HCT116 (cell line): ENCODE results near the gene TLR8. TPM values are rescaled to one million over a fixed set of nuclear protein-coding genes. Genes with fewer than 3 reads are reported as not detected.

Experiments
- ATAC-seq: fragments of 200-7000 bp; cut with Tn5 transposase; 2 replicates; pipeline ENCODE4 v1.9.1; 2020; ENCODE audit warnings: mild to moderate bottlenecking, moderate library complexity
- BruUV-seq: library from RNA; stranded (reverse); fragments of 400-500 nt; replicated peaks from 2 replicates; lab custom pipeline; 2021; lab: Mats Ljungman, UMichigan
- CTCF ChIA-PET: fragments of 300-600 bp; sonication (Branson Sonifier 250); formaldehyde crosslinking; loops from one replicate; lab custom pipeline; 2021; ENCODE audit warnings: antibody characterized with exemption; lab: Charles Lee
- POLR2A ChIA-PET: fragments of 300-600, 350-600 bp; sonication (Branson Sonifier 250); formaldehyde crosslinking; loops from one replicate; lab custom pipeline; 2021; ENCODE audit warnings: antibody characterized with exemption; lab: Charles Lee
- RAD21 ChIA-PET, 2 experiments: fragments of 300-600 bp; sonication (Branson Sonifier 250); formaldehyde crosslinking; loops; one replicate each; lab custom pipeline; 2023; ENCODE audit warnings: low total read pairs in 2 of 2; ENCODE audit not compliant: uncharacterized antibody in 2 of 2, unreplicated experiment in 2 of 2, low non-redundant PET in 1 of 2; lab: Charles Lee
- DNase-seq: peaks from one replicate; pipeline ENCODE4 v3.0.0-alpha.2; 2010; ENCODE audit warnings: low read depth, low spot score
- H2AFZ ChIP-seq: fragments of 200-600 bp; shearing (Covaris generic), sonication (generic); 2 replicates; pipeline ENCODE4 v1.6.1; 2017; ENCODE audit warnings: low read depth, mixed run types, mixed read lengths, antibody characterized with exemption, low read length; ENCODE audit not compliant: poor library complexity, severe bottlenecking
- H3K27ac ChIP-seq: 2 replicates; pipeline ENCODE4 v1.5.1; 2012; ENCODE audit warnings: low read depth, low read length
- H3K27me3 ChIP-seq: fragments of 200-600 bp; sonication (generic); 2 replicates; pipeline ENCODE4 v1.6.1; 2016; ENCODE audit warnings: mixed run types, low read length, mixed read lengths; ENCODE audit not compliant: insufficient read depth
- H3K36me3 ChIP-seq, 2 experiments: fragments of 200-500 bp in 1 of 2; fragments of 200-600 bp in 1 of 2; sonication (Bioruptor generic) in 1 of 2; sonication (generic) in 1 of 2; 2 replicates each; pipeline versions ENCODE4 v1.5.1 to v1.6.1; 2014 to 2016; ENCODE audit warnings: low read length in 2 of 2, inconsistent platforms in 1 of 2, mixed read lengths in 1 of 2, mixed run types in 1 of 2; ENCODE audit not compliant: insufficient read depth in 2 of 2, control insufficient read depth in 1 of 2
- H3K4me1 ChIP-seq, 2 experiments: fragments of 200-600 bp in 1 of 2; sonication (generic) in 1 of 2; 2 replicates each; pipeline versions ENCODE4 v1.5.1 to v1.6.1; 2012 to 2017; ENCODE audit warnings: low read length in 2 of 2, inconsistent platforms in 1 of 2, mild to moderate bottlenecking in 1 of 2, mixed read lengths in 1 of 2, mixed run types in 1 of 2, moderate library complexity in 1 of 2; ENCODE audit not compliant: insufficient read depth in 2 of 2, control insufficient read depth in 1 of 2
- H3K4me2 ChIP-seq: fragments of 200-600 bp; sonication (generic); 2 replicates; pipeline ENCODE4 v1.6.1; 2017; ENCODE audit warnings: mixed run types, low read length, mixed read lengths
- H3K4me3 ChIP-seq, 2 experiments: fragments of 200-600 bp in 1 of 2; sonication (generic) in 1 of 2; replicated peaks in 1 of 2; 2 replicates each; pipeline ENCODE4 v1.5.1; 2011 to 2016; ENCODE audit warnings: low read length in 2 of 2, control low read depth in 1 of 2, low read depth in 1 of 2, mild to moderate bottlenecking in 1 of 2, mixed read lengths in 1 of 2, mixed run types in 1 of 2
- H3K79me2 ChIP-seq: fragments of 200-600 bp; sonication (generic); 2 replicates; pipeline ENCODE4 v1.6.1; 2017; ENCODE audit warnings: mild to moderate bottlenecking, mixed run types, low read length, moderate library complexity, mixed read lengths; ENCODE audit not compliant: insufficient read depth
- H3K9ac ChIP-seq: fragments of 200-600 bp; sonication (generic); 2 replicates; pipeline ENCODE4 v1.6.1; 2016; ENCODE audit warnings: low read length, mixed read lengths
- H3K9me2 ChIP-seq: fragments of 200-600 bp; sonication (generic), shearing (Covaris generic); 2 replicates; pipeline ENCODE4 v1.6.1; 2017; ENCODE audit warnings: mixed run types, mild to moderate bottlenecking, moderate library complexity; ENCODE audit not compliant: insufficient read depth
- H3K9me3 ChIP-seq, 2 experiments: fragments of 200-500 bp in 1 of 2; fragments of 200-600 bp in 1 of 2; sonication (Bioruptor generic) in 1 of 2; sonication (generic) in 1 of 2; 2 replicates each; pipeline ENCODE4 v1.6.1; 2014 to 2017; ENCODE audit warnings: low read length in 2 of 2, mixed read lengths in 2 of 2, inconsistent platforms in 1 of 2, low read depth in 1 of 2, mild to moderate bottlenecking in 1 of 2, mixed run types in 1 of 2, moderate library complexity in 1 of 2; ENCODE audit not compliant: control insufficient read depth in 1 of 2, insufficient read depth in 1 of 2
- H4K20me1 ChIP-seq: fragments of 200-600 bp; sonication (generic), shearing (Covaris generic); 2 replicates; pipeline ENCODE4 v1.6.1; 2017; ENCODE audit warnings: mixed run types, mild to moderate bottlenecking, moderate library complexity; ENCODE audit not compliant: insufficient read depth
- EGR1 ChIP-seq: IDR thresholded peaks from 2 replicates; pipeline ENCODE4 v1.6.1; 2012; ENCODE audit warnings: low read depth
- ELF1 ChIP-seq: IDR thresholded peaks from 2 replicates; pipeline ENCODE4 v1.6.1; 2012; ENCODE audit warnings: low read depth, borderline replicate concordance
- EZH2phosphoT487 ChIP-seq: fragments of 200-600 bp; IDR thresholded peaks from 2 replicates; pipeline ENCODE4 v1.6.1; 2018; ENCODE audit warnings: antibody characterized with exemption, borderline replicate concordance
- FOSL1 ChIP-seq: IDR thresholded peaks from 2 replicates; pipeline ENCODE4 v1.6.1; 2012; ENCODE audit warnings: low read depth
- JUND ChIP-seq: IDR thresholded peaks from 2 replicates; pipeline ENCODE4 v1.6.1; 2012
- POLR2AphosphoS5 ChIP-seq: IDR thresholded peaks from 2 replicates; pipeline ENCODE4 v1.6.1; 2011; ENCODE audit warnings: mild to moderate bottlenecking, low read depth, low read length, moderate library complexity
- RAD21 ChIP-seq: IDR thresholded peaks from 2 replicates; pipeline ENCODE4 v1.6.1; 2012; ENCODE audit warnings: low read depth, mild to moderate bottlenecking
- SIN3A ChIP-seq: IDR thresholded peaks from 2 replicates; pipeline ENCODE4 v1.6.1; 2012; ENCODE audit warnings: low read depth
- SP1 ChIP-seq: IDR thresholded peaks from 2 replicates; pipeline ENCODE4 v1.6.1; 2012; ENCODE audit warnings: low read depth
- SRF ChIP-seq: IDR thresholded peaks from 2 replicates; pipeline ENCODE4 v1.6.1; 2012; ENCODE audit warnings: low read depth
- TCF7L2 ChIP-seq: IDR thresholded peaks from 2 replicates; pipeline ENCODE4 v1.7.0; 2011; ENCODE audit warnings: borderline replicate concordance, inconsistent platforms; ENCODE audit not compliant: insufficient read depth, insufficient read length; ENCODE audit errors: extremely low read depth
- ZFX ChIP-seq: fragments of 450-650 bp; IDR thresholded peaks from 2 replicates; pipeline ENCODE4 v1.6.1; 2017
- intact Hi-C: fragments of 100-400 bp; cut with micrococcal nuclease; formaldehyde crosslinking; loops from 2 replicates; pipeline ENCODE4 v1.10.0; 2022
- total RNA-seq: library from RNA; stranded (reverse); gene quantifications from one replicate; pipeline ENCODE4 v1.2.1, GENCODE V29; 2021; ENCODE audit not compliant: unreplicated experiment
- TF ChIP-seq, protein P1 (sequence below): IDR thresholded peaks from 2 replicates; pipeline ENCODE4 v1.6.1; 2012; ENCODE audit warnings: low read depth

TLR8 gene
- total RNA-seq, 1 experiment from 2014 or later, result not detected

DNA sequence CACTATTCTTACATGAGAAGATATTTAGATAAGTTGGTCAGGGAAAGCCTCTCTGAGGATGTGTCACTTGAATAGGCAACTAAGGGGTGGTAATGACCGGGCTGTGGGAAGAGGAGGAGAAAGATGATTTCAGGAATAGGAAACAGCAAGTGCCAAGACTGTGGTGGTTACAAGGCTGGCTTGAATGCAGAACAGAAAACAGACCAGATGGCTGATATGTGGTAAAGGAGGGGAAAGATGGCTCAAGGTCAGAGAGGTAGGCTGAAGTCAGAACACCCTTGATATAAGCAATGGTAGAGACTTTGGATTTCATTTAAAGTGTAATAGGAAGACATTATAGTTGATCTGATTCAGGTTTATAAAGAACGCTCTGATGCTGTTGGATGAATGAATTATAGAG, 24.5 kb upstream of the TLR8 start:
- Histone ChIP-seq H3K9ac (no peak overlapping the region), H3K27me3 (no peaks in the 10 kb centered on the region), H3K4me3 (no peak overlapping the region), H3K9me3 (no peaks in the 10 kb centered on the region), H3K79me2 (no peaks in the 10 kb centered on the region), H3K27ac (no peak overlapping the region), H3K36me3 (no peaks in the 10 kb centered on the region), H3K9me2 (no peaks in the 10 kb centered on the region), H3K4me1 (no peaks in the 10 kb centered on the region), H3K4me2 (no peak overlapping the region), H2AFZ (no peak overlapping the region), H4K20me1 (no peaks in the 10 kb centered on the region)
- no TSS peak for BruUV-seq
- ATAC-seq, result no peak
- DNase-seq, result no peak
- POLR2A ChIA-PET, result no interaction called here
- RAD21 ChIA-PET, result no interaction called here
- intact Hi-C loops, result no loop called here
- TF ChIP-seq RAD21, result no peak
- no peak for TF ChIP-seq ELF1
- no peak for TF ChIP-seq TCF7L2
- TF ChIP-seq, protein P1, sequence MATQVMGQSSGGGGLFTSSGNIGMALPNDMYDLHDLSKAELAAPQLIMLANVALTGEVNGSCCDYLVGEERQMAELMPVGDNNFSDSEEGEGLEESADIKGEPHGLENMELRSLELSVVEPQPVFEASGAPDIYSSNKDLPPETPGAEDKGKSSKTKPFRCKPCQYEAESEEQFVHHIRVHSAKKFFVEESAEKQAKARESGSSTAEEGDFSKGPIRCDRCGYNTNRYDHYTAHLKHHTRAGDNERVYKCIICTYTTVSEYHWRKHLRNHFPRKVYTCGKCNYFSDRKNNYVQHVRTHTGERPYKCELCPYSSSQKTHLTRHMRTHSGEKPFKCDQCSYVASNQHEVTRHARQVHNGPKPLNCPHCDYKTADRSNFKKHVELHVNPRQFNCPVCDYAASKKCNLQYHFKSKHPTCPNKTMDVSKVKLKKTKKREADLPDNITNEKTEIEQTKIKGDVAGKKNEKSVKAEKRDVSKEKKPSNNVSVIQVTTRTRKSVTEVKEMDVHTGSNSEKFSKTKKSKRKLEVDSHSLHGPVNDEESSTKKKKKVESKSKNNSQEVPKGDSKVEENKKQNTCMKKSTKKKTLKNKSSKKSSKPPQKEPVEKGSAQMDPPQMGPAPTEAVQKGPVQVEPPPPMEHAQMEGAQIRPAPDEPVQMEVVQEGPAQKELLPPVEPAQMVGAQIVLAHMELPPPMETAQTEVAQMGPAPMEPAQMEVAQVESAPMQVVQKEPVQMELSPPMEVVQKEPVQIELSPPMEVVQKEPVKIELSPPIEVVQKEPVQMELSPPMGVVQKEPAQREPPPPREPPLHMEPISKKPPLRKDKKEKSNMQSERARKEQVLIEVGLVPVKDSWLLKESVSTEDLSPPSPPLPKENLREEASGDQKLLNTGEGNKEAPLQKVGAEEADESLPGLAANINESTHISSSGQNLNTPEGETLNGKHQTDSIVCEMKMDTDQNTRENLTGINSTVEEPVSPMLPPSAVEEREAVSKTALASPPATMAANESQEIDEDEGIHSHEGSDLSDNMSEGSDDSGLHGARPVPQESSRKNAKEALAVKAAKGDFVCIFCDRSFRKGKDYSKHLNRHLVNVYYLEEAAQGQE, result no peak
- TF ChIP-seq SRF, result no peak
- no peak for TF ChIP-seq JUND
- TF ChIP-seq FOSL1, result no peak
- TF ChIP-seq SIN3A, result no peak
- no peak for TF ChIP-seq SP1
- TF ChIP-seq POLR2AphosphoS5, result no peak
- TF ChIP-seq ZFX, result no peak
- TF ChIP-seq EGR1, result no peak
- no peak for TF ChIP-seq EZH2phosphoT487
- CTCF ChIA-PET, result no interaction called here
